NCI-H2227 (cell line): Measurements from ENCODE around the gene LTN1.

Experiments used
- DNase-seq: peaks from one replicate; lab custom pipeline; 2025; ENCODE audit not compliant: unreplicated experiment; lab: John Stamatoyannopoulos, UW

The LTN1 gene

GRCh38 chr21:28883931-28884330, 108.7 kb downstream of the LTN1 start:
- no peak for DNase-seq

GRCh38 chr21:28882345-28882744, 110.3 kb downstream of the LTN1 start:
- DNase-seq: no peak
